AG09309 (cell line): ENCODE results near the gene NIM1K.

Experiments
- DNase-seq: peaks from one replicate; pipeline ENCODE4 v3.0.0-alpha.2; 2010; ENCODE audit warnings: low read depth
- H3K4me3 ChIP-seq: 2 replicates; pipeline ENCODE4 v1.5.1; 2011; ENCODE audit warnings: mild to moderate bottlenecking, low read depth, low read length, moderate library complexity; ENCODE audit not compliant: control insufficient read depth
- CTCF ChIP-seq: IDR thresholded peaks from 2 replicates; pipeline ENCODE4 v1.5.1; 2011; ENCODE audit warnings: mild to moderate bottlenecking, low read depth, low read length, inconsistent platforms; ENCODE audit not compliant: insufficient read depth, control insufficient read depth; ENCODE audit errors: missing control alignments

Gene NIM1K

GRCh38 chr5:43286623-43287022 is 94.6 kb downstream of the NIM1K start:
- no peak overlapping the region for H3K4me3 ChIP-seq
- no peak for DNase-seq
- no peak for TF ChIP-seq CTCF

GRCh38 chr5:43287493-43287892 is 95.5 kb downstream of the NIM1K start:
- no peak overlapping the region for H3K4me3 ChIP-seq
- no peak for DNase-seq
- TF ChIP-seq CTCF = no peak

- no peak for DNase-seq
- no peak overlapping the region for H3K4me3 ChIP-seq
- no peak for TF ChIP-seq CTCF
Observed at GRCh38 chr5:43288269-43288831, 96.3 kb downstream of the NIM1K start.

GRCh38 chr5:43290726-43291125 is 98.7 kb downstream of the NIM1K start:
- no peak for DNase-seq
- TF ChIP-seq CTCF = no peak
- no peak overlapping the region for H3K4me3 ChIP-seq

GRCh38 chr5:43294226-43294625 is 102.2 kb downstream of the NIM1K start:
- no peak for DNase-seq
- TF ChIP-seq CTCF = no peak

GRCh38 chr5:43295202-43295601 is 103.2 kb downstream of the NIM1K start:
- TF ChIP-seq CTCF = no peak
- H3K4me3 ChIP-seq = no peak overlapping the region
- no peak for DNase-seq

More at GRCh38 chr5:43294226-43294625, 102.2 kb downstream of the NIM1K start:
- H3K4me3 ChIP-seq = no peak overlapping the region

- no peak overlapping the region for H3K4me3 ChIP-seq
- DNase-seq = no peak
- no peak for TF ChIP-seq CTCF
Observed at GRCh38 chr5:43296835-43297234, 104.8 kb downstream of the NIM1K start.
